CD4-positive, alpha-beta T cell (primary cell): Measurements from ENCODE around the gene MAGI1. TPM values are rescaled to one million over a fixed set of nuclear protein-coding genes. Genes with fewer than 3 reads are reported as not detected.

ENCODE experiments used
- ATAC-seq: fragments of 200-7000 bp; cut with Tn5 transposase; one replicate; pipeline ENCODE4 v1.10.0; 2022; ENCODE audit warnings: mild to moderate bottlenecking; ENCODE audit not compliant: poor library complexity
- CTCF ChIA-PET: fragments of 350-600 bp; sonication (Branson Sonifier 250); formaldehyde crosslinking; loops from one replicate; lab custom pipeline; 2021; ENCODE audit warnings: antibody characterized with exemption, inconsistent platforms; lab: Charles Lee
- POLR2A ChIA-PET: fragments of 350-600 bp; sonication (Branson Sonifier 250); formaldehyde crosslinking; loops from one replicate; lab custom pipeline; 2021; ENCODE audit warnings: antibody characterized with exemption, inconsistent platforms; lab: Charles Lee
- DNase-seq, 14 experiments: peaks; one replicate each; pipeline ENCODE4 v3.0.0-alpha.2; 2013 to 2020; ENCODE audit warnings: mixed read lengths in 2 of 14
- H3K27ac ChIP-seq, 2 donors: one replicate each; pipeline versions ENCODE4 v1.5.1 to v1.7.0; 2013; ENCODE audit warnings: low read length in 2 of 2, low read depth in 1 of 2, mild to moderate bottlenecking in 1 of 2
- H3K27me3 ChIP-seq, 2 experiments: 1 replicate in 1 of 2; 2 replicates in 1 of 2; pipeline versions ENCODE4 v1.6.1 to v1.7.0; 2013; ENCODE audit warnings: low read length in 2 of 2, control low read depth in 1 of 2, mild to moderate bottlenecking in 1 of 2, moderate library complexity in 1 of 2; ENCODE audit not compliant: insufficient read depth in 2 of 2, control insufficient read depth in 1 of 2
- H3K36me3 ChIP-seq: one replicate; pipeline ENCODE4 v1.6.1; 2013; ENCODE audit warnings: low read length, control low read depth; ENCODE audit not compliant: insufficient read depth
- H3K4me1 ChIP-seq: one replicate; pipeline ENCODE4 v1.6.1; 2013; ENCODE audit warnings: low read length, control low read depth; ENCODE audit not compliant: insufficient read depth
- H3K4me3 ChIP-seq: one replicate; pipeline ENCODE4 v1.5.1; 2013; ENCODE audit warnings: mild to moderate bottlenecking, low read length, moderate library complexity
- H3K9me3 ChIP-seq, 2 experiments: 1 replicate in 1 of 2; 2 replicates in 1 of 2; pipeline versions ENCODE4 v1.6.1 to v1.7.0; 2013; ENCODE audit warnings: low read length in 2 of 2, mild to moderate bottlenecking in 2 of 2, control low read depth in 1 of 2, moderate library complexity in 1 of 2; ENCODE audit not compliant: control insufficient read depth in 1 of 2, insufficient read depth in 1 of 2
- H3K27ac Mint-ChIP-seq: one replicate; pipeline ENCODE4 v1.8.0; 2020; ENCODE audit warnings: mixed read lengths
- H3K27me3 Mint-ChIP-seq: one replicate; pipeline ENCODE4 v1.8.0; 2021; ENCODE audit warnings: mixed read lengths
- H3K36me3 Mint-ChIP-seq: one replicate; pipeline ENCODE4 v1.8.0; 2021; ENCODE audit warnings: low read depth, mixed read lengths
- H3K4me1 Mint-ChIP-seq: one replicate; pipeline ENCODE4 v1.8.0; 2021; ENCODE audit warnings: low read depth, mixed read lengths
- H3K4me3 Mint-ChIP-seq: one replicate; pipeline ENCODE4 v1.8.0; 2020; ENCODE audit warnings: mild to moderate bottlenecking, mixed read lengths
- H3K9me3 Mint-ChIP-seq: one replicate; pipeline ENCODE4 v1.8.0; 2020; ENCODE audit warnings: mixed read lengths
- intact Hi-C, 2 experiments: fragments of 100-400 bp; cut with DNase I in 1 of 2; cut with micrococcal nuclease in 1 of 2; formaldehyde crosslinking; loops; one replicate each; pipeline versions ENCODE4 v1.15.1 to v1.9.0; 2023 to 2025; cut with DNase I, micrococcal nuclease
- total RNA-seq, 174 experiments: library from RNA in 2 of 174; stranded (reverse) in 2 of 174; gene quantifications; one replicate each; pipeline ENCODE4 v1.2.3 and lab custom pipeline; 2021 to 2026
- TF ChIP-seq, protein P1 (sequence below): fragments of 200-600 bp; IDR thresholded peaks from one replicate; pipeline ENCODE4 v1.8.0; 2022; ENCODE audit warnings: antibody characterized with exemption, mild to moderate bottlenecking

The MAGI1 gene
- total RNA-seq, 2 experiments from 2014 or later, result not detected

- Mint-ChIP-seq H3K4me3 (no peak overlapping the region), H3K4me1 (no peaks in the 10 kb centered on the region), H3K27me3 (no peaks in the 10 kb centered on the region), H3K9me3 (no peaks in the 10 kb centered on the region), H3K27ac (no peak overlapping the region), H3K36me3 (no peaks in the 10 kb centered on the region)
- no peak for ATAC-seq
- peaks cover 0 to 3% of the 10 kb centered on the region in 2 experiments for H3K9me3 ChIP-seq
- ChIA-PET CTCF (no interaction called here), POLR2A (no interaction called here)
- H3K36me3 ChIP-seq, result no peaks in the 10 kb centered on the region
- H3K27ac ChIP-seq, result no peak overlapping the region
- TF ChIP-seq, protein P1, sequence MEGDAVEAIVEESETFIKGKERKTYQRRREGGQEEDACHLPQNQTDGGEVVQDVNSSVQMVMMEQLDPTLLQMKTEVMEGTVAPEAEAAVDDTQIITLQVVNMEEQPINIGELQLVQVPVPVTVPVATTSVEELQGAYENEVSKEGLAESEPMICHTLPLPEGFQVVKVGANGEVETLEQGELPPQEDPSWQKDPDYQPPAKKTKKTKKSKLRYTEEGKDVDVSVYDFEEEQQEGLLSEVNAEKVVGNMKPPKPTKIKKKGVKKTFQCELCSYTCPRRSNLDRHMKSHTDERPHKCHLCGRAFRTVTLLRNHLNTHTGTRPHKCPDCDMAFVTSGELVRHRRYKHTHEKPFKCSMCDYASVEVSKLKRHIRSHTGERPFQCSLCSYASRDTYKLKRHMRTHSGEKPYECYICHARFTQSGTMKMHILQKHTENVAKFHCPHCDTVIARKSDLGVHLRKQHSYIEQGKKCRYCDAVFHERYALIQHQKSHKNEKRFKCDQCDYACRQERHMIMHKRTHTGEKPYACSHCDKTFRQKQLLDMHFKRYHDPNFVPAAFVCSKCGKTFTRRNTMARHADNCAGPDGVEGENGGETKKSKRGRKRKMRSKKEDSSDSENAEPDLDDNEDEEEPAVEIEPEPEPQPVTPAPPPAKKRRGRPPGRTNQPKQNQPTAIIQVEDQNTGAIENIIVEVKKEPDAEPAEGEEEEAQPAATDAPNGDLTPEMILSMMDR, result no peak
- H3K4me1 ChIP-seq, result no peaks in the 10 kb centered on the region
- no peaks in the 10 kb centered on the region for H3K27me3 ChIP-seq
- DNase-seq, result peak in 2 of 14 experiments; percentile 0 to 5
- no peak overlapping the region for H3K4me3 ChIP-seq
- intact Hi-C loops, result no loop called here
These were observed 253.6 kb downstream of the MAGI1 start for GRCh38 chr3:65785065-65785645.

GRCh38 chr3:65783117-65783516 is 255.6 kb downstream of the MAGI1 start:
- H3K36me3 Mint-ChIP-seq, result no peaks in the 10 kb centered on the region

GRCh38 chr3:65781594-65781993 is 257.1 kb downstream of the MAGI1 start:
- Histone ChIP-seq H3K4me3 (no peak overlapping the region), H3K27me3 (no peaks in the 10 kb centered on the region), H3K4me1 (no peaks in the 10 kb centered on the region), H3K36me3 (no peaks in the 10 kb centered on the region), H3K27ac (no peak overlapping the region), H3K9me3 (peaks cover 0 to 3% of the 10 kb centered on the region in 2 experiments)
- no peaks in the 10 kb centered on the region for H3K27me3 Mint-ChIP-seq
- ATAC-seq (no peak), DNase-seq (no peak)
- TF ChIP-seq, protein P1, result no peak
- intact Hi-C loops, result no loop called here
- no peaks in the 10 kb centered on the region for H3K4me1 Mint-ChIP-seq
- H3K27ac Mint-ChIP-seq, result no peak overlapping the region
- CTCF ChIA-PET, result no interaction called here
- POLR2A ChIA-PET, result no interaction called here
- no peaks in the 10 kb centered on the region for H3K9me3 Mint-ChIP-seq
- no peaks in the 10 kb centered on the region for H3K36me3 Mint-ChIP-seq
- no peak overlapping the region for H3K4me3 Mint-ChIP-seq

More at GRCh38 chr3:65783117-65783516, 255.6 kb downstream of the MAGI1 start:
- H3K4me1 ChIP-seq, result no peaks in the 10 kb centered on the region
- H3K27ac Mint-ChIP-seq, result no peak overlapping the region
- no peak overlapping the region for H3K4me3 ChIP-seq
- H3K9me3 Mint-ChIP-seq, result no peaks in the 10 kb centered on the region
- H3K27ac ChIP-seq, result no peak overlapping the region
- intact Hi-C loops, result no loop called here
- no peaks in the 10 kb centered on the region for H3K4me1 Mint-ChIP-seq
- ChIA-PET CTCF (no interaction called here), POLR2A (no interaction called here)
- ATAC-seq (no peak), DNase-seq (no peak)
- H3K9me3 ChIP-seq, result peaks cover 0 to 3% of the 10 kb centered on the region in 2 experiments
- TF ChIP-seq, protein P1, result no peak
- no peaks in the 10 kb centered on the region for H3K27me3 Mint-ChIP-seq
- H3K27me3 ChIP-seq, result no peaks in the 10 kb centered on the region
- no peaks in the 10 kb centered on the region for H3K36me3 ChIP-seq
- no peak overlapping the region for H3K4me3 Mint-ChIP-seq
